Ishikawa (cell line): Measurements from ENCODE around the gene KRT14.
A peak's percentile ranks its signal among the peaks of the same experiment; 100 is the strongest.

ENCODE experiments used
- CREB1 ChIP-seq: IDR thresholded peaks from 2 replicates; pipeline ENCODE4 v1.6.1; 2012; ENCODE audit warnings: low read depth
- EGR1 ChIP-seq: IDR thresholded peaks from 2 replicates; pipeline ENCODE4 v1.6.1; 2012
- RAD21 ChIP-seq: IDR thresholded peaks from 2 replicates; pipeline ENCODE4 v1.6.1; 2012; ENCODE audit warnings: low read depth
- TAF1 ChIP-seq: IDR thresholded peaks from 2 replicates; pipeline ENCODE4 v1.6.1; 2012; ENCODE audit warnings: low read depth, mild to moderate bottlenecking
- TF ChIP-seq, protein P1 (sequence below): IDR thresholded peaks from 2 replicates; pipeline ENCODE4 v1.6.1; 2012; ENCODE audit warnings: low read depth, mild to moderate bottlenecking

DNA sequence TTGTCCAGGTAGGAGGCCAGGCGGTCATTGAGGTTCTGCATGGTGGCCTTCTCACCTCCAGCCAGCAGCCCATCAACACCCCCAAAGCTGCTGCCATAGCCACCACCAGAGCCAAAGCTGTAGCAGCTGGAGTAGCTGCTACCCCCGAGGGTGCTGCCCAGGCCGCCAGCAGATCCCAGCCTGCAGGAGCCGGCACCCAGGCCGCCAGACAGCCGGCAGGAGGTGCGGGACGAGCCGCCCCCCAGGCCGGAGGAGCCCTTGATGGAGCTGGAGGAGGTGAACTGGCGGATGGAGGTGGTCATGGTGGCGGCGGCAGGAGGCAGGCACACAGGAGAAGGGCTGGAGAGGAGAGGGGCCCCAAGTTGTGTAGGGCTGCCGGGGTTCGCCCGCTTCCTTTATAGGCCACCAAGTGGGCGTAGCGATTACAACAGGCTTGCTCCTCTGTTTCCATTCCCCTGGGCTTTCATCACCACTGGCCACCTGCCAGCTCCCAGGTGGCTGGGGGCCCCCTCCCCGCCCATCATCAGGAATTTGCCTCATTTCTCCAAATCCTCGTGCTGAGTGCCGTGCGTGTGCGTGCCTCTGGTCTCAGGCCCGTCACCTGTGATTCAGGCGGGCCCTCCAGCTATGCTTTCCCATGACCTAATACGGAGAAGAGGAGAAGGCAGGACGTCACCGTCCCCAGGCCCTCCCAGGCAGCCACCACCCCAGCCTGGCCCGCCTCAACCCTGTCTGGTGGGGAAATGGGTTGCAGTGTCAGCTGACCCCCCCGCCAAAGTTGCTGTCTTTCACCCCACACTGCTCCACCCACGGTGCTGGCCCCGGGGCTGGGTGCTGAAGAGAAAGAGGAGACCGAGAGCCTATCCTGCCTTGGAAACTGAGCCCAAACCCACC is 37.8 kb upstream of the KRT14 start, which contains the start of gene KRT17:
- TF ChIP-seq, protein P1, sequence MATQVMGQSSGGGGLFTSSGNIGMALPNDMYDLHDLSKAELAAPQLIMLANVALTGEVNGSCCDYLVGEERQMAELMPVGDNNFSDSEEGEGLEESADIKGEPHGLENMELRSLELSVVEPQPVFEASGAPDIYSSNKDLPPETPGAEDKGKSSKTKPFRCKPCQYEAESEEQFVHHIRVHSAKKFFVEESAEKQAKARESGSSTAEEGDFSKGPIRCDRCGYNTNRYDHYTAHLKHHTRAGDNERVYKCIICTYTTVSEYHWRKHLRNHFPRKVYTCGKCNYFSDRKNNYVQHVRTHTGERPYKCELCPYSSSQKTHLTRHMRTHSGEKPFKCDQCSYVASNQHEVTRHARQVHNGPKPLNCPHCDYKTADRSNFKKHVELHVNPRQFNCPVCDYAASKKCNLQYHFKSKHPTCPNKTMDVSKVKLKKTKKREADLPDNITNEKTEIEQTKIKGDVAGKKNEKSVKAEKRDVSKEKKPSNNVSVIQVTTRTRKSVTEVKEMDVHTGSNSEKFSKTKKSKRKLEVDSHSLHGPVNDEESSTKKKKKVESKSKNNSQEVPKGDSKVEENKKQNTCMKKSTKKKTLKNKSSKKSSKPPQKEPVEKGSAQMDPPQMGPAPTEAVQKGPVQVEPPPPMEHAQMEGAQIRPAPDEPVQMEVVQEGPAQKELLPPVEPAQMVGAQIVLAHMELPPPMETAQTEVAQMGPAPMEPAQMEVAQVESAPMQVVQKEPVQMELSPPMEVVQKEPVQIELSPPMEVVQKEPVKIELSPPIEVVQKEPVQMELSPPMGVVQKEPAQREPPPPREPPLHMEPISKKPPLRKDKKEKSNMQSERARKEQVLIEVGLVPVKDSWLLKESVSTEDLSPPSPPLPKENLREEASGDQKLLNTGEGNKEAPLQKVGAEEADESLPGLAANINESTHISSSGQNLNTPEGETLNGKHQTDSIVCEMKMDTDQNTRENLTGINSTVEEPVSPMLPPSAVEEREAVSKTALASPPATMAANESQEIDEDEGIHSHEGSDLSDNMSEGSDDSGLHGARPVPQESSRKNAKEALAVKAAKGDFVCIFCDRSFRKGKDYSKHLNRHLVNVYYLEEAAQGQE: peak; percentile 73
- TF ChIP-seq TAF1: no peak
- TF ChIP-seq CREB1: 0 out of 2 replicates have a peak, but pooled peaks have one; percentile 28
- no peak for TF ChIP-seq EGR1
- no peak for TF ChIP-seq RAD21
